HG02973 (cell line): ENCODE data around the gene TIMM17B.

ENCODE experiments used
- ATAC-seq: cut with Tn5 transposase; IDR thresholded peaks from one replicate; pipeline ENCODE4 v1.9.1; 2021; ENCODE audit warnings: moderate library complexity; ENCODE audit not compliant: unreplicated experiment

TIMM17B gene

GRCh38 chrX:48897625-48898306 lies at the start of gene TIMM17B, which contains the start of gene PQBP1:
TIMM17B (minus strand) TSS chrX:48897768; CDS start chrX:48897749, 19 bp downstream.
PQBP1 (plus strand) TSS chrX:48897930; CDS start chrX:48898510, 580 bp downstream.
- peak; percentile 91 for ATAC-seq

GRCh38 chrX:48945517-48946348 lies 48.2 kb upstream of the TIMM17B start:
- no peak for ATAC-seq

- ATAC-seq: no peak
These were observed 45.3 kb upstream of the TIMM17B start for GRCh38 chrX:48942895-48943294.

- ATAC-seq: no peak
These were observed 42.9 kb upstream of the TIMM17B start for GRCh38 chrX:48940404-48940955.

- no peak for ATAC-seq
These were observed 42.1 kb upstream of the TIMM17B start for GRCh38 chrX:48939524-48940228.

GRCh38 chrX:48938721-48939425 lies 41.3 kb upstream of the TIMM17B start:
- ATAC-seq: peak; percentile 36

- ATAC-seq: peak; percentile 41
These were observed 39.7 kb upstream of the TIMM17B start for GRCh38 chrX:48937054-48937907.

GRCh38 chrX:48936429-48937053 lies 39.0 kb upstream of the TIMM17B start:
- ATAC-seq: peak; percentile 3

- no peak for ATAC-seq
These were observed 37.7 kb upstream of the TIMM17B start for GRCh38 chrX:48935301-48935670.

GRCh38 chrX:48934581-48935300 lies 37.2 kb upstream of the TIMM17B start:
- no peak for ATAC-seq

- no peak for ATAC-seq
These were observed 36.2 kb upstream of the TIMM17B start for GRCh38 chrX:48933757-48934156.

- no peak for ATAC-seq
These were observed 30.3 kb upstream of the TIMM17B start for GRCh38 chrX:48927736-48928382.

GRCh38 chrX:48927123-48927522 lies 29.6 kb upstream of the TIMM17B start:
- no peak for ATAC-seq

- ATAC-seq: no peak
These were observed 26.7 kb upstream of the TIMM17B start for GRCh38 chrX:48924270-48924669.

- no peak for ATAC-seq
These were observed 26.2 kb upstream of the TIMM17B start for GRCh38 chrX:48923771-48924170.

GRCh38 chrX:48920718-48921104 lies 23.1 kb upstream of the TIMM17B start:
- ATAC-seq: no peak

GRCh38 chrX:48919947-48920717 lies 22.6 kb upstream of the TIMM17B start:
- no peak for ATAC-seq
